HG02678 (cell line): Measurements from ENCODE around the gene GLMN.

Experiments used
- ATAC-seq: cut with Tn5 transposase; IDR thresholded peaks from one replicate; pipeline ENCODE4 v1.9.1; 2021; ENCODE audit warnings: mild to moderate bottlenecking, moderate library complexity; ENCODE audit not compliant: unreplicated experiment

Gene GLMN

GRCh38 chr1:92203105-92203504 is 95.7 kb downstream of the GLMN start:
- no peak for ATAC-seq

GRCh38 chr1:92201973-92202372 is 96.8 kb downstream of the GLMN start:
- ATAC-seq: no peak
